Measurements from ENCODE around the gene BAHCC1. TPM values are rescaled to one million over a fixed set of nuclear protein-coding genes. Genes with fewer than 3 reads are reported as not detected.
A peak's percentile ranks its signal among the peaks of the same experiment; 100 is the strongest.

Gene BAHCC1
- polyA plus RNA-seq, 1 donor from 2014 or later: 14.2 TPM

- Histone ChIP-seq H3K4me2 (ENCODE audit: low read length) (no peak overlapping the region), H3K36me3 (ENCODE audit: insufficient read depth, low read length) (no peaks in the 10 kb centered on the region), H3K27me3 (ENCODE audit: insufficient read depth, low read depth, low read length) (no peaks in the 10 kb centered on the region), H3K27ac (ENCODE audit: low read length) (no peak overlapping the region), H3K4me3 (ENCODE audit: low read length) (no peak overlapping the region), H3K9ac (ENCODE audit: low read length) (peak overlapping the region; percentile 2), H3K9me2 (ENCODE audit: insufficient read depth, low read length) (no peaks in the 10 kb centered on the region), H3F3A (ENCODE audit: insufficient read depth, low read length, poor library complexity, severe bottlenecking) (no peaks in the 10 kb centered on the region), H3K9me3 (ENCODE audit: low read length) (no peaks in the 10 kb centered on the region), H4K20me1 (ENCODE audit: insufficient read depth) (no peaks in the 10 kb centered on the region), H3K79me2 (replicated peaks; ENCODE audit: insufficient read depth, low read length) (peaks cover 15% of the 10 kb centered on the region), H2AFZ (ENCODE audit: low read depth, low read length) (no peak overlapping the region)
- no peak for TF ChIP-seq MXI1 (conservative IDR thresholded peaks at IDR 0.05; ENCODE audit: poor library complexity, severe bottlenecking)
- TF ChIP-seq EP300 (conservative IDR thresholded peaks at IDR 0.05; ENCODE audit: poor library complexity, severe bottlenecking): no peak
- no peak for TF ChIP-seq EZH2 (IDR thresholded peaks at IDR 0.05; ENCODE audit: borderline replicate concordance, insufficient read depth, low read length, poor library complexity, severe bottlenecking)
- no peak for TF ChIP-seq REST (IDR thresholded peaks at IDR 0.05; ENCODE audit: borderline replicate concordance)
- TF ChIP-seq SMC3 (conservative IDR thresholded peaks at IDR 0.05; ENCODE audit: poor library complexity): no peak
- TF ChIP-seq RAD21 (conservative IDR thresholded peaks at IDR 0.05): no peak
- TF ChIP-seq TAF1 (IDR thresholded peaks at IDR 0.05; ENCODE audit: low read depth): no peak
- TF ChIP-seq CTCF (IDR thresholded peaks at IDR 0.05; ENCODE audit: poor library complexity, severe bottlenecking): no peak
- TF ChIP-seq POLR2AphosphoS5 (IDR thresholded peaks at IDR 0.05): no peak
Measured at GRCh38 chr17:81482673-81483072, 87.4 kb downstream of the BAHCC1 start.

GRCh38 chr17:81483085-81483861 is 88.0 kb downstream of the BAHCC1 start:
- no peaks in the 10 kb centered on the region for H3K9me2 ChIP-seq (ENCODE audit: insufficient read depth, low read length)
- peak overlapping the region; percentile 53 for H3K9ac ChIP-seq (ENCODE audit: low read length)
- H3K79me2 ChIP-seq (replicated peaks; ENCODE audit: insufficient read depth, low read length): peaks cover 15% of the 10 kb centered on the region
- peak overlapping the region; percentile 60 for H3K4me3 ChIP-seq (ENCODE audit: low read length)
- no peaks in the 10 kb centered on the region for H3F3A ChIP-seq (ENCODE audit: insufficient read depth, low read length, poor library complexity, severe bottlenecking)
- no peak overlapping the region for H3K27ac ChIP-seq (ENCODE audit: low read length)
- H2AFZ ChIP-seq (ENCODE audit: low read depth, low read length): no peak overlapping the region
- no peaks in the 10 kb centered on the region for H3K36me3 ChIP-seq (ENCODE audit: insufficient read depth, low read length)
- no peaks in the 10 kb centered on the region for H4K20me1 ChIP-seq (ENCODE audit: insufficient read depth)
- H3K4me2 ChIP-seq (ENCODE audit: low read length): no peak overlapping the region
- no peaks in the 10 kb centered on the region for H3K27me3 ChIP-seq (ENCODE audit: insufficient read depth, low read depth, low read length)
- no peaks in the 10 kb centered on the region for H3K9me3 ChIP-seq (ENCODE audit: low read length)
- no peak for TF ChIP-seq EP300 (conservative IDR thresholded peaks at IDR 0.05; ENCODE audit: poor library complexity, severe bottlenecking)
- TF ChIP-seq RAD21 (conservative IDR thresholded peaks at IDR 0.05): no peak
- TF ChIP-seq CTCF (IDR thresholded peaks at IDR 0.05; ENCODE audit: poor library complexity, severe bottlenecking): no peak
- no peak for TF ChIP-seq SMC3 (conservative IDR thresholded peaks at IDR 0.05; ENCODE audit: poor library complexity)
